Gastroesophageal sphincter (tissue), 4 donors: ENCODE measurements around the gene ABCC9. TPM values are rescaled to one million over a fixed set of nuclear protein-coding genes. Genes with fewer than 3 reads are reported as not detected.
A peak's percentile ranks its signal among the peaks of the same experiment; 100 is the strongest.
"Not testable (repeated sequence)": the region's sequence is repeated elsewhere in the genome, so short reads cannot be mapped to it uniquely, and the experiment has no call there.

Source experiments
- ATAC-seq: fragments of 150-250 bp; one replicate; pipeline ENCODE4 v1.9.1; 2016; ENCODE audit warnings: mild to moderate bottlenecking, moderate library complexity
- H3K27ac ChIP-seq, 4 donors: fragments of 200-600 bp; sonication (generic) in 3 of 4; 1 replicate in 3 of 4; 2 replicates in 1 of 4; pipeline ENCODE4 v1.5.1; 2016 to 2019
- H3K27me3 ChIP-seq: fragments of 200-600 bp; sonication (generic); one replicate; pipeline ENCODE4 v1.5.1; 2019
- H3K36me3 ChIP-seq, 2 donors: fragments of 200-600 bp; sonication (generic); one replicate each; pipeline ENCODE4 v1.5.1; 2019; ENCODE audit warnings: control low read depth in 1 of 2
- H3K4me1 ChIP-seq, 3 donors: fragments of 200-600 bp; sonication (generic); 1 replicate in 2 of 3; 2 replicates in 1 of 3; pipeline ENCODE4 v1.5.1; 2016 to 2019; ENCODE audit warnings: control low read depth in 2 of 3
- H3K4me3 ChIP-seq, 2 donors: fragments of 200-600 bp; sonication (generic); one replicate each; pipeline ENCODE4 v1.5.1; 2019; ENCODE audit warnings: mild to moderate bottlenecking in 1 of 2, moderate library complexity in 1 of 2
- H3K9me3 ChIP-seq, 3 donors: fragments of 200-600 bp; sonication (generic); one replicate each; pipeline ENCODE4 v1.5.1; 2017 to 2019; ENCODE audit warnings: control low read depth in 2 of 3
- EP300 ChIP-seq: sonication (generic); formaldehyde crosslinking; IDR thresholded peaks from one replicate; pipeline ENCODE4 v1.6.1; 2017; ENCODE audit warnings: antibody characterized with exemption, mild to moderate bottlenecking
- POLR2A ChIP-seq, 2 donors: fragments of 450-650 bp; IDR thresholded peaks; one replicate each; pipeline ENCODE4 v1.6.1; 2017; ENCODE audit warnings: antibody characterized with exemption in 2 of 2, mild to moderate bottlenecking in 2 of 2, moderate library complexity in 1 of 2
- POLR2AphosphoS5 ChIP-seq: sonication (generic); formaldehyde crosslinking; IDR thresholded peaks from one replicate; pipeline ENCODE4 v1.6.1; 2017; ENCODE audit warnings: antibody characterized with exemption
- WGBS, 2 donors: methylation state at CpG; one replicate each; pipeline ENCODE4 v1.1.5; 2018; ENCODE audit warnings: low coverage in 1 of 2; 5-methylcytosine and 5-hydroxymethylcytosine counted together
- total RNA-seq, 4 donors: library from RNA; depleted of rRNA; stranded (reverse); fragments of >200 nt; gene quantifications; one replicate each; pipeline ENCODE4 v1.1.0, GENCODE V29; 2016
- TF ChIP-seq, protein P1 (sequence below), 4 experiments: fragments of 200-600 bp in 2 of 4; fragments of 450-650 bp in 2 of 4; sonication (generic) in 1 of 4; IDR thresholded peaks; one replicate each; pipeline ENCODE4 v1.5.1; 2017 to 2019; ENCODE audit warnings: antibody characterized with exemption in 4 of 4, mild to moderate bottlenecking in 2 of 4, moderate library complexity in 2 of 4

Gene ABCC9
- total RNA-seq, 4 donors from 2014 or later, result 61.8 to 105 (median 73.7) TPM

DNA sequence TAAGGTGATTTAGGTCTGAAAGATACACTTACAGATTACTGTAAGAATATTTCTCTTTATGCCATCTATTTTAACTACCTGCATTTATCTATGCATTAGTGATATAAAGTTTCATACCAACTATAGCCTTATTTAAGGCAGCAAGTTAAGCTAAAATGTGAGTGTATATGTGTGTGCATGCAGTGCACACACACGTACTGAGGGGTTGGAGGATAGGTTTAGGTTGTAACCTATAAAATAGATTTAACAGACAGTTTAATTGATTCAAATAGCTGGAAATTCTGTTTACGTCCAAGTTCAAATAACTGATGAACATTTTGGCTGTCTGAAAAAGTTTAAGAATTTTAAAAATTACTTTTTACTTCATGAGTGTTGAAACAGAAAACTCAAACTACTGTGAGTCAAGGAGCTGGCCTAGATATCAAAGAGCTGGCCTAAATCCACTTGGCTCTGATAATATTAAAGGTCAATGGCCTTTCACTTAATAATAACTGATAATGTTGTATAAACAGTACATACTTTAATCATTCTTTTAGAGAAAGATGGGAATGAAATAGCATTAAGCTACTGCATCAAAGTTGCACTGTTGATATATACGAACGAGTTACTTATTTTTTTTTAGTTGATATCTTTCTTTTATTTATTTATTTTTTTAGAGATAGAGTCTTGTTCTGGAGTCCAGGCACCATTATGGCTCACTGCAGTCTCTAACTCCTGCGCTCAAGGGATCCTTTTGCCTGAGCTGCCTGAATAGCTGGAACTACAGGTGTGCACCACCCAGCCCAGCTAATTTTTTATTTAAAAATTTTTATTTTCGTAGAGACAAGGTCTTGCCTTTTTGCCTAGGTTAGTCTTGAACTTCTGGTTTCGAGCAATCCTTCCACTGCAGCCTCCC is 152.9 kb downstream of the ABCC9 start:
- Histone ChIP-seq H3K4me1 (peaks cover 0 to 8% (median 0%) of the 10 kb centered on the region in 3 donors), H3K9me3 (no peaks in the 10 kb centered on the region), H3K27me3 (no peaks in the 10 kb centered on the region), H3K36me3 (no peaks in the 10 kb centered on the region), H3K27ac (no peak overlapping the region), H3K4me3 (no peak overlapping the region)
- 55 to 65% methylated on average over 7 of the region's 7 CpGs for WGBS, 2 donors
- ATAC-seq, result no peak
- TF ChIP-seq POLR2A (IDR thresholded peaks at IDR 0.05), result no peak
- TF ChIP-seq POLR2AphosphoS5, result no peak
- TF ChIP-seq EP300, result no peak
- TF ChIP-seq, protein P1, sequence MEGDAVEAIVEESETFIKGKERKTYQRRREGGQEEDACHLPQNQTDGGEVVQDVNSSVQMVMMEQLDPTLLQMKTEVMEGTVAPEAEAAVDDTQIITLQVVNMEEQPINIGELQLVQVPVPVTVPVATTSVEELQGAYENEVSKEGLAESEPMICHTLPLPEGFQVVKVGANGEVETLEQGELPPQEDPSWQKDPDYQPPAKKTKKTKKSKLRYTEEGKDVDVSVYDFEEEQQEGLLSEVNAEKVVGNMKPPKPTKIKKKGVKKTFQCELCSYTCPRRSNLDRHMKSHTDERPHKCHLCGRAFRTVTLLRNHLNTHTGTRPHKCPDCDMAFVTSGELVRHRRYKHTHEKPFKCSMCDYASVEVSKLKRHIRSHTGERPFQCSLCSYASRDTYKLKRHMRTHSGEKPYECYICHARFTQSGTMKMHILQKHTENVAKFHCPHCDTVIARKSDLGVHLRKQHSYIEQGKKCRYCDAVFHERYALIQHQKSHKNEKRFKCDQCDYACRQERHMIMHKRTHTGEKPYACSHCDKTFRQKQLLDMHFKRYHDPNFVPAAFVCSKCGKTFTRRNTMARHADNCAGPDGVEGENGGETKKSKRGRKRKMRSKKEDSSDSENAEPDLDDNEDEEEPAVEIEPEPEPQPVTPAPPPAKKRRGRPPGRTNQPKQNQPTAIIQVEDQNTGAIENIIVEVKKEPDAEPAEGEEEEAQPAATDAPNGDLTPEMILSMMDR (IDR thresholded peaks at IDR 0.05), result no peak

DNA sequence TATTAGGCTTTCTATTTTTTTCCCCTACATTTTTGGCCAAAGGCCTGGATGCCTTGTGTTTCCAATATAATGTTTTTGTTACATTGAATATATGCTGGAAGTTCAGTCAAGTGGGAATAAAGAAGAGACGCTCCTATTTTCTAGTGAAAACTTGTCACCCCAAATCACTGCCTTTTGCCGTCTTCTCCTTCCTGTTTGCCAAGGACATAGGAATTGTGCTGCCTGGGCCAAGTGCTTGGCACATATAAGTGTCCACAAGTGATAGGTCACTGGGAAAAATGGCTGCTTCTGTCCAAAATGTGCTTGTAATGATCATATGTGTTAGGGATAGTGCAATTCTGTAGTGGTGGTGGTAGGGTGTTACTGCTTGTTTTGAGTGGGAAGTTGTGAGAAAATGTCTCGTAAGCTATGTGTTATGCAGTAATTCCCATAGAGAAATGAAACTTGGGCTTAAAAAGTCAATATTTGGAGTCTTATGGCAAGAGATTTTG is 155.1 kb downstream of the ABCC9 start:
- no peak overlapping the region for H3K27ac ChIP-seq
- no peak for ATAC-seq
- TF ChIP-seq POLR2A (IDR thresholded peaks at IDR 0.05), result no peak
- TF ChIP-seq POLR2AphosphoS5, result no peak
- TF ChIP-seq, protein P1 (IDR thresholded peaks at IDR 0.05), result no peak
- TF ChIP-seq EP300, result no peak
- H3K36me3 ChIP-seq, result no peaks in the 10 kb centered on the region
- H3K9me3 ChIP-seq, result no peaks in the 10 kb centered on the region
- WGBS, 2 donors, result 73 to 81% methylated on average over 3 of the region's 3 CpGs
- no peaks in the 10 kb centered on the region for H3K27me3 ChIP-seq
- peaks cover 0 to 15% (median 0%) of the 10 kb centered on the region in 3 donors for H3K4me1 ChIP-seq
- H3K4me3 ChIP-seq, result no peak overlapping the region

DNA sequence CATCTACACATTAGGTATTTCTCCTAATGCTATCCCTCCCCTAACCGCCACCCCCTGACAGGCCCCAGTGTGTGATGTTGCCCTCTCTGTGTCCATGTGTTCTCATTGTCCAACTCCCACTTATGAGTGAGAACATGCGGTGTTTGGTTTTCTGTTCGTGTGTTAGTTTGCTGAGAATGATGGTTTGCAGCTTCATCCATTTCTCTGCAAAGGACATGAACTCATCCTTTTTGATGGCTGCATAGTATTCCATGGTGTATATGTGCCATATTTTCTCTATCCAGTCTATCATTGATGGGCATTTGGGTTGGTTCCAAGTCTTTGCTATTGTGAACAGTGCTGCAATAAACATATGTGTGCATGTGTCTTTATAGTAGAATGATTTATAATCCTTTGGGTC is 158.5 kb downstream of the ABCC9 start:
- H3K27me3 ChIP-seq, ATAC-seq, H3K27ac ChIP-seq, H3K4me3 ChIP-seq, H3K9me3 ChIP-seq, H3K36me3 ChIP-seq: not testable (repeated sequence)
- WGBS, 2 donors, result 84 to 86% methylated on average over 1 to 3 of the region's 3 CpGs
- peaks cover 0 to 39% (median 3%) of the 10 kb centered on the region in 3 donors for H3K4me1 ChIP-seq

DNA sequence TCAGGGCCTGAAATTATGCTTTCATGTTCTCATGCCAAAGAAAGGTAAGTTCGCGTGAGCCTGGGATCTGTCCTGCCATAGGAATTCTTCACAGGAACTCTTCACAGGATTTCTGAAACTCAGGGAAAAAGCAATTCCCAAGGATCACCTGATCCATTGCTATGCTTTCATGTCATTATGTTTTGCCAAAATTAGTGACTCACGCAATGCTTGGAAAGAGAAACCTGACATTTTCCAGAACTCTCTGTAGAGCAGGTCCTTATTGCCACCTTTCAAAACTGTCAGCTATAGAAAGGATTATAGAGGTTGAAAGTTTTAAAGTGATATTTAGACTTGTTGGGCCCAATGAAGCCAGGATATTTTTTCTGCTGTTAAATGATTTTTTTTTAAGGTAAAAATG is 160.4 kb downstream of the ABCC9 start:
- 20 to 59% methylated on average over 3 of the region's 3 CpGs for WGBS, 2 donors
- Histone ChIP-seq H3K36me3 (no peaks in the 10 kb centered on the region), H3K4me3 (no peak overlapping the region), H3K9me3 (no peaks in the 10 kb centered on the region), H3K27me3 (no peaks in the 10 kb centered on the region), H3K4me1 (peaks cover 0 to 50% (median 8%) of the 10 kb centered on the region in 3 donors), H3K27ac (peak overlapping the region; percentile 50 to 75 (median 67))
- peak; percentile 73 for ATAC-seq
- peak; percentile 97 for TF ChIP-seq POLR2AphosphoS5
- no peak for TF ChIP-seq POLR2A (IDR thresholded peaks at IDR 0.05)
- no peak for TF ChIP-seq EP300

DNA sequence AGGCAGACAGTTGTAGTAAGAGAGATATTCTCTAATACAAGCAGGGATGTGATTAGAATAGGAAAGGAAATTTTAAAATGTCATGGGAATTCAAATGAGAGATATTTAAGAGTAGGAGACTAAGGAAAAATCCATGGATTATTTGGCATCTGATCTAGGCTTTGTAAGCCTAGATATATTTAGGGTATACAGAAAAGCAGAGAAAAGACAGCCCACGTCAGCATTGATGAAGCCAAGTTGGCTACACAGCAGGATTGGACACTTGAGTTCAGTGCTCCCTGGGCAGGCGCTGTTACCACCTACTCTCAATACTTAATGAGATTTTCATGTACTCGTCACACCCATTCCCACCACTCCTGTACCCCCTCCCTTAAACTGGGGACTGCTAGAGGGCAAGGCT is 165.1 kb downstream of the ABCC9 start:
- WGBS, 2 donors, result 21 to 41% methylated on average over 3 of the region's 3 CpGs
- Histone ChIP-seq H3K27me3 (no peaks in the 10 kb centered on the region), H3K4me1 (peaks cover 0 to 74% (median 8%) of the 10 kb centered on the region in 3 donors), H3K36me3 (no peaks in the 10 kb centered on the region), H3K27ac (peak overlapping the region; percentile 93 to 94 (median 93)), H3K9me3 (no peaks in the 10 kb centered on the region), H3K4me3 (no peak overlapping the region)
- TF ChIP-seq EP300 (no peak), POLR2AphosphoS5 (no peak), POLR2A (IDR thresholded peaks at IDR 0.05) (no peak)
- TF ChIP-seq, protein P1 (IDR thresholded peaks at IDR 0.05), result no peak
- no peak for ATAC-seq
